GM23248 (cell line): ENCODE data around the gene KCTD16. TPM values are rescaled to one million over a fixed set of nuclear protein-coding genes. Genes with fewer than 3 reads are reported as not detected.

Experiments used
- DNase-seq: peaks from one replicate; pipeline ENCODE4 v3.0.0-alpha.2; 2015
- H2AFZ ChIP-seq: fragments of 200-600 bp; sonication (generic); 2 replicates; pipeline ENCODE4 v1.6.1; 2016; ENCODE audit warnings: antibody characterized with exemption
- H3F3A ChIP-seq: fragments of 200-600 bp; sonication (generic); 2 replicates; pipeline ENCODE4 v1.6.1; 2016; ENCODE audit warnings: mild to moderate bottlenecking, antibody characterized with exemption, mixed run types; ENCODE audit not compliant: insufficient read depth
- H3K27ac ChIP-seq: fragments of 200-600 bp; sonication (generic); 2 replicates; pipeline ENCODE4 v1.5.1; 2016; ENCODE audit warnings: mild to moderate bottlenecking
- H3K27me3 ChIP-seq: fragments of 200-600 bp; sonication (generic); replicated peaks from 2 replicates; pipeline ENCODE4 v1.6.1; 2016; ENCODE audit warnings: mild to moderate bottlenecking; ENCODE audit not compliant: insufficient read depth
- H3K36me3 ChIP-seq: fragments of 200-600 bp; sonication (generic); 2 replicates; pipeline ENCODE4 v1.6.1; 2016; ENCODE audit warnings: low read depth, mild to moderate bottlenecking
- H3K4me1 ChIP-seq: fragments of 200-600 bp; sonication (generic); 2 replicates; pipeline ENCODE4 v1.6.1; 2016; ENCODE audit warnings: mild to moderate bottlenecking; ENCODE audit not compliant: insufficient read depth
- H3K4me2 ChIP-seq: fragments of 200-600 bp; sonication (generic); one replicate; pipeline ENCODE4 v1.6.1; 2016; ENCODE audit warnings: mild to moderate bottlenecking; ENCODE audit not compliant: unreplicated experiment
- H3K4me3 ChIP-seq: fragments of 200-600 bp; sonication (generic); 2 replicates; pipeline ENCODE4 v1.5.1; 2016; ENCODE audit warnings: mild to moderate bottlenecking
- H3K79me2 ChIP-seq: fragments of 200-600 bp; sonication (generic); 2 replicates; pipeline ENCODE4 v1.6.1; 2016; ENCODE audit warnings: mild to moderate bottlenecking; ENCODE audit not compliant: insufficient read depth
- H3K9ac ChIP-seq: fragments of 200-600 bp; sonication (generic); 2 replicates; pipeline ENCODE4 v1.6.1; 2016; ENCODE audit warnings: mild to moderate bottlenecking
- H3K9me2 ChIP-seq: fragments of 200-600 bp; sonication (generic); 2 replicates; pipeline ENCODE4 v1.6.1; 2016; ENCODE audit warnings: mixed run types, mild to moderate bottlenecking, moderate library complexity; ENCODE audit not compliant: insufficient read depth
- H3K9me3 ChIP-seq: fragments of 200-600 bp; sonication (generic); one replicate; pipeline ENCODE4 v1.6.1; 2017; ENCODE audit warnings: low read depth
- H4K20me1 ChIP-seq: fragments of 200-600 bp; sonication (generic); 2 replicates; pipeline ENCODE4 v1.6.0; 2016; ENCODE audit not compliant: insufficient read depth
- EZH2 ChIP-seq: fragments of 200-600 bp; sonication (generic); IDR thresholded peaks from 2 replicates; pipeline ENCODE4 v1.6.1; 2018; ENCODE audit warnings: antibody characterized with exemption, mild to moderate bottlenecking; ENCODE audit not compliant: insufficient read depth, poor library complexity, severe bottlenecking
- EZH2phosphoT487 ChIP-seq: fragments of 200-600 bp; sonication (generic); IDR thresholded peaks from 2 replicates; pipeline ENCODE4 v1.6.1; 2018; ENCODE audit warnings: antibody characterized with exemption, moderate library complexity, mild to moderate bottlenecking, low read depth; ENCODE audit not compliant: insufficient read depth
- WGBS, 2 experiments: methylation state at CpG; one replicate each; pipeline ENCODE4 v1.1.6; 2015 to 2017; ENCODE audit warnings: low lambda C conversion rate in 2 of 2, low coverage in 1 of 2; ENCODE audit errors: missing lambda C conversion rate in 2 of 2; 5-methylcytosine and 5-hydroxymethylcytosine counted together
- in situ Hi-C: fragments of 300-500 bp; cut with MboI; formaldehyde crosslinking; loops from 2 replicates; pipeline ENCODE4 v1.15.0; 2020
- polyA plus RNA-seq: library from polyadenylated mRNA; unstranded; fragments of >200 nt; fragmentation: Nextera tagmentation; extraction: Ambion mirVana; gene quantifications from 2 replicates; pipeline ENCODE4 v1.2.1, GENCODE V29; 2016
- total RNA-seq: library from RNA; depleted of rRNA; stranded (reverse); fragments of >200 nt; shearing (Covaris generic); gene quantifications from 2 replicates; pipeline ENCODE4 v1.2.3, GENCODE V29; 2014

The KCTD16 gene
- total and polyA plus RNA-seq, 2 experiments from 2014 or later, result 0.25 to 0.65 TPM

DNA sequence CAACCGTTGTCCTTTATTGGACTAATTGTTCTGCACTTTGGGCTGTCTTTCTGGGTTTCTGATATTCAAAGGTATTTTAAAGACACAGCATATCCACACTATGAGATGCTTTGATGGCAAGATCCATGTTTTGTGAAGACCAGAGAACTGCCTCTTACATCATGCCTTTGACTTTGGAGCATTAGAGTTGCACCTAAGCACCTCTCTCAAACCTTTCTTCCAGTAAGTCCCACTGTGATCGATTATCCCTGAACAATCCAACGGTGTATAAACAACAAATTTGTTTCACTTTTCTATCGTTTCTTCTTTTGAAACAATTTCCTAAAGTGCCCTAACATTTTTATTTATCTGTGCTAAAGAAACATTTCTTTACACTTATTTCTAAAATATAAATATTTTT, 144.4 kb downstream of the KCTD16 start:
- Histone ChIP-seq H3K4me3 (no peak overlapping the region), H2AFZ (no peak overlapping the region), H3K27ac (no peak overlapping the region), H3K79me2 (no peaks in the 10 kb centered on the region), H3K4me2 (no peak overlapping the region), H4K20me1 (no peaks in the 10 kb centered on the region), H3K9me2 (no peaks in the 10 kb centered on the region), H3K27me3 (0 out of 2 replicates have a peak, but pooled peaks cover 6% of the 10 kb centered on the region), H3F3A (no peaks in the 10 kb centered on the region), H3K9ac (no peak overlapping the region), H3K36me3 (no peaks in the 10 kb centered on the region), H3K4me1 (no peaks in the 10 kb centered on the region), H3K9me3 (no peaks in the 10 kb centered on the region)
- DNase-seq, result no peak
- in situ Hi-C loops, result no loop called here
- 51 to 53% methylated on average over 4 of the region's 4 CpGs for WGBS, 2 experiments
- TF ChIP-seq EZH2phosphoT487 (no peak), EZH2 (no peak)

DNA sequence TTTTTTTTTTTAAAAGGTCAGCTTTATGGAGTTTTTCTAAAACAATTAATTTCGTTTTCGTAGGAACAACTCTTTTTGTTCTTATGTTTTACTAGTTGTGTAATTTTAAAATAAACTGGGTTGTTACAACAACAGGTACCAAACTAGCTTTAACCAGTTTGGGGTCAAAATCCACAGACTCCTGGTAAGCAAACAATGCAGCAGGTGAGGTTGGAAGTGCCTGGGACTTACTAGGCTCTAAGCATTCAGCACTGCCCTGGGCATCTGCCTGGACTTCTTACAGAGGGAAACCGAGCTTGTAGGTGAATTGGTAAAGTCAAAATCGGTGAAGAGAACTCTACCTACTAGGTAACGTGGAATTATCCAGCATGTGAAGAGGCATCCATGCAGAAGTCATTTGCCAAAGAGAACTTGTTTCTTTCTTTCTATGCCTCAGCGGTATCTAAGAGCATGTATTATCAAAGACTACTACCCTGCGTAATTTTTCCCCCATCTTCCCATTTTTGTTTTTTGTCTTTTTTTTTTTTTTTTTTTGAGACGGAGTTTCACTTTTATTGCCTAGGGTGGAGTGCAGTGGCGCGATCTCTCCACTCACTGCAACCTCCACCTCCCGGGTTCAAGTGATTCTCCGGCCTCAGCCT, 145.4 kb downstream of the KCTD16 start:
- Histone ChIP-seq H3K9me3 (no peaks in the 10 kb centered on the region), H3K36me3 (no peaks in the 10 kb centered on the region), H3K4me2 (no peak overlapping the region), H2AFZ (no peak overlapping the region), H4K20me1 (no peaks in the 10 kb centered on the region), H3K79me2 (no peaks in the 10 kb centered on the region), H3K9ac (no peak overlapping the region), H3K4me3 (no peak overlapping the region), H3K27me3 (0 out of 2 replicates have a peak, but pooled peaks cover 6% of the 10 kb centered on the region), H3K9me2 (no peaks in the 10 kb centered on the region), H3K27ac (no peak overlapping the region), H3F3A (no peaks in the 10 kb centered on the region), H3K4me1 (no peaks in the 10 kb centered on the region)
- 58 to 71% methylated on average over 12 of the region's 12 CpGs for WGBS, 2 experiments
- in situ Hi-C loops, result no loop called here
- DNase-seq, result no peak
- TF ChIP-seq EZH2phosphoT487 (no peak), EZH2 (no peak)

DNA sequence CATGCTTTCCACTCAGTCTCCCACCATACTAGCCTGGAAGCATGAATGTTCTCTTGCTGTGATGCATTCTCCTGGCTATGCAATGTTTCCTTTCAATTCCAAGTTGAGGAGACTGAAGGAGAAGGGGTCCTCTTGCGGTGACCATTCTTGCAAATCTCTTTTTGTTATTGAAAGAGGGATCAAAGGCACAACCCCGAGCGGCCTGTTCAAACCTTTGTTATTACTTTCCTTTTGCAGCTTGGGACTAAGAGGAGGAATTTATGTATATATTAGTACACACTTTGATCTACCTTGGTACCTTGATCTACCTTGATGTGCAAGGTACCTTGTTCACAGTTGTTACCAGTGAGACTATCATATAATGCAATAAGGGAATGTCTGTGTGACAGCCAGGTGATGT, 147.3 kb downstream of the KCTD16 start:
- H3K4me2 ChIP-seq, result no peak overlapping the region
- in situ Hi-C loops, result no loop called here
- no peaks in the 10 kb centered on the region for H3K79me2 ChIP-seq
- H3K9me3 ChIP-seq, result no peaks in the 10 kb centered on the region
- no peak overlapping the region for H3K9ac ChIP-seq
- H3K36me3 ChIP-seq, result no peaks in the 10 kb centered on the region
- WGBS, 2 experiments, result 65 to 69% methylated on average over 3 of the region's 3 CpGs
- H4K20me1 ChIP-seq, result no peaks in the 10 kb centered on the region
- H3K9me2 ChIP-seq, result 0 out of 2 replicates have a peak, but pooled peaks cover 3% of the 10 kb centered on the region
- H3F3A ChIP-seq, result no peaks in the 10 kb centered on the region
- DNase-seq, result no peak
- no peak overlapping the region for H3K27ac ChIP-seq
- TF ChIP-seq EZH2phosphoT487, result no peak
- TF ChIP-seq EZH2, result no peak
- no peaks in the 10 kb centered on the region for H3K4me1 ChIP-seq
- H3K27me3 ChIP-seq, result 0 out of 2 replicates have a peak, but pooled peaks cover 6% of the 10 kb centered on the region
- no peak overlapping the region for H2AFZ ChIP-seq
- H3K4me3 ChIP-seq, result no peak overlapping the region

GRCh38 chr5:144318460-144318859, 147.8 kb downstream of the KCTD16 start:
- no peaks in the 10 kb centered on the region for H3K79me2 ChIP-seq
- 0 out of 2 replicates have a peak, but pooled peaks cover 3% of the 10 kb centered on the region for H3K9me2 ChIP-seq
- no peak overlapping the region for H3K4me2 ChIP-seq
- H2AFZ ChIP-seq, result no peak overlapping the region
- H3K4me3 ChIP-seq, result no peak overlapping the region
- DNase-seq, result no peak
- no peaks in the 10 kb centered on the region for H3K36me3 ChIP-seq
- H3K4me1 ChIP-seq, result no peaks in the 10 kb centered on the region
- no peak overlapping the region for H3K27ac ChIP-seq
- no peaks in the 10 kb centered on the region for H3K9me3 ChIP-seq
- no peak overlapping the region for H3K9ac ChIP-seq
- H4K20me1 ChIP-seq, result no peaks in the 10 kb centered on the region
- no peaks in the 10 kb centered on the region for H3F3A ChIP-seq
- TF ChIP-seq EZH2 (no peak), EZH2phosphoT487 (no peak)
- in situ Hi-C loops, result no loop called here
- H3K27me3 ChIP-seq, result 0 out of 2 replicates have a peak, but pooled peaks cover 6% of the 10 kb centered on the region
- WGBS, 2 experiments, result 49 to 50% methylated on average over 4 of the region's 4 CpGs
